Upper lobe of right lung (tissue), 1 donor: ENCODE measurements around the gene ADIG. TPM values are rescaled to one million over a fixed set of nuclear protein-coding genes. Genes with fewer than 3 reads are reported as not detected.

Experiments
- ATAC-seq: fragments of 200-7000 bp; cut with Tn5 transposase; one replicate; pipeline ENCODE4 v1.9.1; 2020; ENCODE audit warnings: mild to moderate bottlenecking, moderate library complexity
- DNase-seq: peaks from one replicate; pipeline ENCODE4 v3.0.0-alpha.2; 2020
- H3K27ac ChIP-seq: fragments of 200-600 bp; one replicate; pipeline ENCODE4 v1.8.0; 2022
- H3K27me3 ChIP-seq: fragments of 200-600 bp; one replicate; pipeline ENCODE4 v1.8.0; 2022; ENCODE audit warnings: mild to moderate bottlenecking
- H3K36me3 ChIP-seq: fragments of 200-600 bp; one replicate; pipeline ENCODE4 v1.8.0; 2022
- H3K4me1 ChIP-seq: fragments of 200-600 bp; one replicate; pipeline ENCODE4 v1.8.0; 2022
- H3K4me3 ChIP-seq: fragments of 200-600 bp; one replicate; pipeline ENCODE4 v1.8.0; 2022; ENCODE audit warnings: mild to moderate bottlenecking
- H3K9me3 ChIP-seq: fragments of 200-600 bp; one replicate; pipeline ENCODE4 v1.8.0; 2022
- CTCF ChIP-seq: fragments of 200-600 bp; IDR thresholded peaks from one replicate; pipeline ENCODE4 v1.8.0; 2022; ENCODE audit warnings: antibody characterized with exemption
- intact Hi-C: fragments of 100-400 bp; cut with DNase I; formaldehyde crosslinking; loops from one replicate; pipeline ENCODE4 v1.11.0; 2022
- total RNA-seq: library from RNA; stranded (reverse); fragmentation: NEBNext Ultra II Directional; extraction: Animal tissue kit (Norgen Biotek cat#: 25700); gene quantifications from one replicate; pipeline ENCODE4 v1.2.1, GENCODE V29; 2021
- donor health status: DM: no; HTN: yes; CAD: no; lungs with severe emphysema.

Gene ADIG
- total RNA-seq, 1 donor from 2014 or later = not detected

- Histone ChIP-seq H3K4me3 (no peak overlapping the region), H3K27me3 (peaks cover 35% of the 10 kb centered on the region), H3K9me3 (no peaks in the 10 kb centered on the region), H3K36me3 (no peaks in the 10 kb centered on the region), H3K27ac (no peak overlapping the region), H3K4me1 (no peaks in the 10 kb centered on the region)
- no peak for TF ChIP-seq CTCF
- DNase-seq (no peak), ATAC-seq (peak; percentile 57)
- intact Hi-C loops = no loop called here
These were observed 23.9 kb downstream of the ADIG start for GRCh38 chr20:38604873-38605303.

- no peak overlapping the region for H3K27ac ChIP-seq
- no peaks in the 10 kb centered on the region for H3K4me1 ChIP-seq
- no peaks in the 10 kb centered on the region for H3K36me3 ChIP-seq
- no peaks in the 10 kb centered on the region for H3K9me3 ChIP-seq
- ATAC-seq = no peak
- DNase-seq = no peak
- intact Hi-C loops = no loop called here
- no peak overlapping the region for H3K4me3 ChIP-seq
- no peak for TF ChIP-seq CTCF
- peaks cover 17% of the 10 kb centered on the region for H3K27me3 ChIP-seq
These were observed 26.4 kb downstream of the ADIG start for GRCh38 chr20:38607351-38607750.

- H3K27me3 ChIP-seq = peaks cover 9% of the 10 kb centered on the region
- ATAC-seq = peak; percentile 40
- no peak overlapping the region for H3K4me3 ChIP-seq
- H3K27ac ChIP-seq = no peak overlapping the region
- no peak for TF ChIP-seq CTCF
- intact Hi-C loops = no loop called here
- H3K9me3 ChIP-seq = no peaks in the 10 kb centered on the region
- no peaks in the 10 kb centered on the region for H3K4me1 ChIP-seq
- H3K36me3 ChIP-seq = no peaks in the 10 kb centered on the region
- no peak for DNase-seq
These were observed 27.2 kb downstream of the ADIG start for GRCh38 chr20:38608188-38608587.

- DNase-seq (no peak), ATAC-seq (no peak)
- TF ChIP-seq CTCF = no peak
- Histone ChIP-seq H3K4me3 (no peak overlapping the region), H3K36me3 (no peaks in the 10 kb centered on the region), H3K4me1 (no peaks in the 10 kb centered on the region), H3K27me3 (peaks cover 4% of the 10 kb centered on the region), H3K9me3 (no peaks in the 10 kb centered on the region), H3K27ac (no peak overlapping the region)
- intact Hi-C loops = no loop called here
These were observed 28.8 kb downstream of the ADIG start for GRCh38 chr20:38609815-38610214.

- intact Hi-C loops = no loop called here
- ATAC-seq = no peak
- Histone ChIP-seq H3K4me1 (no peaks in the 10 kb centered on the region), H3K27me3 (peaks cover 4% of the 10 kb centered on the region), H3K27ac (no peak overlapping the region), H3K36me3 (no peaks in the 10 kb centered on the region), H3K9me3 (no peaks in the 10 kb centered on the region), H3K4me3 (no peak overlapping the region)
- no peak for TF ChIP-seq CTCF
- no peak for DNase-seq
These were observed 29.5 kb downstream of the ADIG start for GRCh38 chr20:38610521-38610920.

- Histone ChIP-seq H3K27me3 (peaks cover 4% of the 10 kb centered on the region), H3K4me1 (no peaks in the 10 kb centered on the region), H3K4me3 (no peak overlapping the region), H3K9me3 (no peaks in the 10 kb centered on the region), H3K27ac (no peak overlapping the region), H3K36me3 (no peaks in the 10 kb centered on the region)
- ATAC-seq (no peak), DNase-seq (no peak)
- intact Hi-C loops = no loop called here
- no peak for TF ChIP-seq CTCF
These were observed 31.9 kb downstream of the ADIG start for GRCh38 chr20:38612751-38613515.
